ENCODE data around the gene KCNA4. TPM values are rescaled to one million over a fixed set of nuclear protein-coding genes. Genes with fewer than 3 reads are reported as not detected.
"Not testable (repeated sequence)": the region's sequence is repeated elsewhere in the genome, so short reads cannot be mapped to it uniquely, and the experiment has no call there.

Gene KCNA4
- total RNA-seq, 1 donor from 2014 or later = 1.9 TPM

DNA sequence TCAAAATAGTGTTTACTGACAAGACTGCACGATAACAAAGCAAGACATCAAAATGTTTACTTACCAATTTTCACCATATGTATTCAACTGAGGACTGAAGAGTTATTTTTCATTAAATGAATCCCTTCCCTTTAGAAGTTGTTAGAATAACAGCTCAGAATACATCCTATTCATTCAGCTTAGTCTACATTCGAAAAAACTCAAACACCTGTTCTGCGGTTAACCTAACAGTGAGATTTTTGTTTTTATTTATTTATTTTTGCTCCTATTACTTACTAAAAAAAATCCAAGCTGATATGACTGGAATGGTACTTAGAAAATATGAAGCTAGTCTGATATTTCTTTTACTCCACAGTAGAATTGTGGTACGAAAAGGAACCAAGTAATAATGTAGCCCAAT, 10.0 kb downstream of the KCNA4 start:
- DNase-seq (ENCODE audit: missing footprints) = no peak
- intact Hi-C loops (cut with DNase I) = loop anchor here (10.0 kb wide), 1 partner anchor 232 kb away; no protein-coding TSS in a partner anchor
- no peak for ATAC-seq

DNA sequence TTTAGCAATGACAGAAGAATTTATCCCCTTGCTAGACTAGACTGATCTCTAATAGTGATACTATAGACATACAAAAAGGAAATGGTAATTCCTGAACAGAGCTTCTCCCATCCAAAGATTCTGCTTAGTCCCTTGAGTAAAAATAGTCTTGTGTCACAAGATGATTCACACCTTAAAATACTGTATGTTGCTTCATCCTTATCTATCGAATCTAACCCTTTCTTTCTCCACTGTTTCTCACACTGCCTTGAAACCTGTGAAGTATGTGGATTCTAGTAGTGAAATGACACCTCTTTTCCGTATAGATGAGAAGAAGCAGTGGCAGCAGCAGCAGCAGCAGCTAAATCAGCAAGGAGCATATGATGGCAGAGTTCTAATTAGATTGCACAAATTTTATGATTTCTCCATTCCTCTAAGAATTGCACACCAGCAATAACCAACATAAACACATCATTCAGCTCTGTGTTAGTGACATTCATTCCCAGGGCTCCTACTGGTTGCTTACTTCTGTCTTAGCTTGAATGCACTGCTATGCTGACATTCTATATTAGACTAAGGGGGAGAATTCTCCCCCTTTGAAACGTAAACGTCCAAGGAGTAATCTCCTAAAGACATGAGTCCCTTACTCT, 14.6 kb downstream of the KCNA4 start:
- no peak for ATAC-seq
- no peak for DNase-seq (ENCODE audit: missing footprints)
- intact Hi-C loops (cut with DNase I) = loop anchor here (10.0 kb wide), 1 partner anchor 227 kb away; no protein-coding TSS in a partner anchor

- no peak for DNase-seq (ENCODE audit: missing footprints)
- peak; percentile 77 for ATAC-seq
- intact Hi-C loops (cut with DNase I) = loop anchor here (10.0 kb wide), 1 partner anchor 226 kb away; no protein-coding TSS in a partner anchor
Measured at GRCh38 chr11:30000986-30001750, 15.7 kb downstream of the KCNA4 start.

DNA sequence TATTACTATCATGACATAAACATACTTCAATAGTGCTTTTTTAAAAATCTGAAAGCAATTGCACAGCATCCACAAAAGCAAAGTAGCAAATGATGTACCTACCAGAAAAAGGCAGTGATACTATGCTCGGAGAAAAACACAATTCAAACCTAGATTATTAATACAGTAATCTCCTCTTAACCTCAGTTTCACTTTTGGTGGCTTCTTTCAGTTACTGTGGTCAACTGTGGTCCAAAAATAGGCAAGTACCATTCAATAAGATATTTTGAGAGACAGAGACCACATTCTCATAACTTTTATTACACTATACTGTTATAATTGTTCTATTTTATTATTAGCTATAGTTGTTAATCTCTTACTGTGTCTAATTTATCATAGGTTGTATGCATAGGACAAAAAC, 20.8 kb downstream of the KCNA4 start:
- intact Hi-C loops (cut with DNase I) = no loop called here
- DNase-seq (ENCODE audit: missing footprints) (no peak), ATAC-seq (no peak)

GRCh38 chr11:29989174-29989970, 27.5 kb downstream of the KCNA4 start:
- intact Hi-C loops (cut with DNase I) = loop anchor here (10.0 kb wide), 1 partner anchor 445 kb away; no protein-coding TSS in a partner anchor
- no peak for ATAC-seq
- DNase-seq (ENCODE audit: missing footprints) = no peak

GRCh38 chr11:29985248-29985647, 31.6 kb downstream of the KCNA4 start:
- intact Hi-C loops (cut with DNase I) = loop anchor here (10.0 kb wide), 1 partner anchor 450 kb away; no protein-coding TSS in a partner anchor
- DNase-seq (ENCODE audit: missing footprints) (no peak), ATAC-seq (peak; percentile 86)

- ATAC-seq = peak; percentile 69
Measured at GRCh38 chr11:29984544-29984943, 32.3 kb downstream of the KCNA4 start.

GRCh38 chr11:29978549-29978948, 38.3 kb downstream of the KCNA4 start:
- ATAC-seq = peak; percentile 80
- no peak for DNase-seq (ENCODE audit: missing footprints)
- intact Hi-C loops (cut with DNase I) = no loop called here

More at GRCh38 chr11:29984544-29984943, 32.3 kb downstream of the KCNA4 start:
- DNase-seq (ENCODE audit: missing footprints) = no peak
- intact Hi-C loops (cut with DNase I) = loop anchor here (10.0 kb wide), 1 partner anchor 450 kb away; no protein-coding TSS in a partner anchor

DNA sequence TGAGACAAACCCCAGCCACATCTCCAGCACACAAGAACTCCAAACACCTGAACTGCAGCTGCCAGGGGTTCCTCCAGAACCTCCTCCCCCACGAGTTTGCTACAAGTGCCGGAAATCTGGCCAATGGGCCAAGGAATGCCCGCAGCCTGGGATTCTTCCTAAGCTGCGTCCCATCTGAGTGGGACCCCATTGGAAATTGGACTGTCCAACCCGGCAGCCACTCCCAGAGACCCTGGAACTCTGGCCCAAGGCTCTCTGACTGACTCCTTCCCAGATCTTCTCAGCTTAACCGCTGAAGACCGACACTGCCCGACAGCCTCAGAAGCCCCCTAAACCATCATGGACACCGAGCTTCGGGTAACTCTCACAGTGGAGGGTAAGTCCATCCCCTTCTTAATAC, 41.2 kb downstream of the KCNA4 start:
- intact Hi-C loops (cut with DNase I); ATAC-seq; DNase-seq (ENCODE audit: missing footprints): not testable (repeated sequence)

GRCh38 chr11:29963796-29964195, 53.0 kb downstream of the KCNA4 start:
- no peak for ATAC-seq

GRCh38 chr11:29963036-29963435, 53.8 kb downstream of the KCNA4 start:
- DNase-seq (ENCODE audit: missing footprints) (no peak), ATAC-seq (no peak)
- intact Hi-C loops (cut with DNase I) = no loop called here

More at GRCh38 chr11:29963796-29964195, 53.0 kb downstream of the KCNA4 start:
- intact Hi-C loops (cut with DNase I) = no loop called here
- DNase-seq (ENCODE audit: missing footprints) = no peak

DNA sequence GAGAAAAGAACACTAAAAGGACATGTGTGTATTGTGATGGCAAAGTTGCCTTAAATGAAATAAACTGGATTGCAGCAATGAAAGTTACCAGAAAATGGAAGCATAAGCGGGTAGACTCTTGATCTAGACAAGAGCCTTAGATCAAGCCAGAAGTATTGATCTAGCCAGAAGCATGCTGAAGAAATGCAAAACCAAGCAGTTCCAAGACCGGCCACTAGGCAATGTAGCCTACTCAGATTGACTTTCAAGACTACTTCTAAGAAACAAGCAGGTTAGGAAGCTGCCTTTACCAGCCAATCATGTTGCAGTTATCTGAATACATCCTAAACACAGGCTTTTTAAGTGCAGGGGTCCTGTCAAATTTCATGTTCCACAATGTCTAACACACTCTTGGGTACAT, 54.6 kb downstream of the KCNA4 start:
- no peak for ATAC-seq
- no peak for DNase-seq (ENCODE audit: missing footprints)

More for the DNA sequence above, 54.6 kb downstream of the KCNA4 start:
- intact Hi-C loops (cut with DNase I) = no loop called here

Other genes with a start within 250 kb of the KCNA4 start
- gene FSHB, start 214.0 kb upstream of the KCNA4 start, total RNA-seq = not detected

Measured in Right ventricle myocardium inferior (tissue), 1 donor.